MM.1S (cell line): ENCODE results near the gene ADCK2.
"Not testable (repeated sequence)": the region's sequence is repeated elsewhere in the genome, so short reads cannot be mapped to it uniquely, and the experiment has no call there.

Experiments
- DNase-seq: peaks from one replicate; pipeline ENCODE4 v3.0.0-alpha.2; 2015
- H2AFZ ChIP-seq: fragments of 300-600 bp; sonication (generic); 2 replicates; pipeline ENCODE4 v1.6.0; 2016; ENCODE audit warnings: antibody characterized with exemption, low read length
- H3F3A ChIP-seq: fragments of 300-600 bp; sonication (generic); 2 replicates; pipeline ENCODE4 v1.6.1; 2016; ENCODE audit warnings: mild to moderate bottlenecking, antibody characterized with exemption, low read length, moderate library complexity, mixed read lengths; ENCODE audit not compliant: insufficient read depth
- H3K27ac ChIP-seq: fragments of 300-600 bp; sonication (generic); 2 replicates; pipeline ENCODE4 v1.5.1; 2016; ENCODE audit warnings: mild to moderate bottlenecking, low read length
- H3K27me3 ChIP-seq: fragments of 300-600 bp; sonication (generic); replicated peaks from 2 replicates; pipeline ENCODE4 v1.6.0; 2016; ENCODE audit warnings: low read length; ENCODE audit not compliant: insufficient read depth
- H3K36me3 ChIP-seq: fragments of 300-600 bp; sonication (generic); replicated peaks from 2 replicates; pipeline ENCODE4 v1.6.1; 2016; ENCODE audit warnings: mild to moderate bottlenecking, low read length, mixed read lengths; ENCODE audit not compliant: insufficient read depth
- H3K4me1 ChIP-seq: fragments of 300-600 bp; sonication (generic); 2 replicates; pipeline ENCODE4 v1.6.1; 2016; ENCODE audit warnings: low read length, mixed read lengths
- H3K4me2 ChIP-seq: fragments of 300-600 bp; sonication (generic); 2 replicates; pipeline ENCODE4 v1.6.0; 2016; ENCODE audit warnings: low read depth, low read length
- H3K4me3 ChIP-seq: fragments of 300-600 bp; sonication (generic); 2 replicates; pipeline ENCODE4 v1.5.1; 2016; ENCODE audit warnings: low read length, mixed read lengths
- H3K79me2 ChIP-seq: fragments of 300-600 bp; sonication (generic); 2 replicates; pipeline ENCODE4 v1.6.1; 2016; ENCODE audit warnings: mixed run types, low read length, mixed read lengths
- H3K9ac ChIP-seq: fragments of 300-600 bp; sonication (generic); 2 replicates; pipeline ENCODE4 v1.6.1; 2016; ENCODE audit warnings: low read length, mixed read lengths
- H3K9me2 ChIP-seq: fragments of 300-600 bp; sonication (generic); replicated peaks from 2 replicates; pipeline ENCODE4 v1.6.1; 2016; ENCODE audit warnings: mild to moderate bottlenecking, low read length, mixed read lengths; ENCODE audit not compliant: insufficient read depth
- H3K9me3 ChIP-seq: fragments of 300-600 bp; sonication (generic); replicated peaks from 2 replicates; pipeline ENCODE4 v1.6.1; 2016; ENCODE audit warnings: mild to moderate bottlenecking, low read length, mixed read lengths; ENCODE audit not compliant: insufficient read depth
- H4K20me1 ChIP-seq: fragments of 300-600 bp; sonication (generic); 2 replicates; pipeline ENCODE4 v1.6.1; 2016; ENCODE audit warnings: mild to moderate bottlenecking, low read length, moderate library complexity, mixed read lengths; ENCODE audit not compliant: insufficient read depth
- EZH2 ChIP-seq: fragments of 300-600 bp; sonication (generic); optimal IDR thresholded peaks from 2 replicates; pipeline ENCODE3; 2017; ENCODE audit warnings: low read depth, mild to moderate bottlenecking, antibody characterized with exemption, low read length, mixed read lengths
- EZH2phosphoT487 ChIP-seq: fragments of 300-600 bp; sonication (generic); IDR thresholded peaks from 2 replicates; pipeline ENCODE4 v1.6.1; 2018; ENCODE audit warnings: antibody characterized with exemption, low read length
- TF ChIP-seq, protein P1 (sequence below): fragments of 300-600 bp; sonication (generic); IDR thresholded peaks from 2 replicates; pipeline ENCODE4 v1.5.1; 2016; ENCODE audit warnings: antibody characterized with exemption, low read length, mixed read lengths

The ADCK2 gene

DNA sequence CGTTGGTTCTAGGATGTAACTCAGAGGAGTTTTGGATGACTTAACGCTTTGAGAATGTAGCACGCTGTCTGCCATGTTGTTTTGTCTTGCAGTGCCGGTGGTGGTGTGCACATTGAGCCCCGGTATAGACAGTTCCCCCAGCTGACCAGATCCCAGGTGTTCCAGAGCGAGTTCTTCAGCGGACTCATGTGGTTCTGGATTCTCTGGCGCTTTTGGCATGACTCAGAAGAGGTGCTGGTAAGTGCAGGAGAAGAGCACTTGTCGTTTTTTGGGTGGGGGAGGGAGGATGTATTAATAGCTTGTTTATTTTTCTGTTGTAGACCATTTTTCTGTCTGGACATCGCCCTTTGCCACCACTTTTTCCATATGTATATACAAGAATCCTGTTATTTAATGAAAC lies 30.0 kb downstream of the ADCK2 start:
- Histone ChIP-seq H3K27ac (no peak overlapping the region), H3K9me2 (no peaks in the 10 kb centered on the region), H3K4me1 (peaks cover 4% of the 10 kb centered on the region; the same call in 1 of the 2 replicates), H3K4me2 (no peak overlapping the region), H3K36me3 (peaks cover 6% of the 10 kb centered on the region), H3F3A (no peaks in the 10 kb centered on the region), H3K79me2 (peaks cover 64% of the 10 kb centered on the region), H3K9ac (no peak overlapping the region), H3K27me3 (no peaks in the 10 kb centered on the region), H2AFZ (no peak overlapping the region), H3K9me3 (no peaks in the 10 kb centered on the region), H4K20me1 (no peaks in the 10 kb centered on the region; the same call in 1 of the 2 replicates), H3K4me3 (no peak overlapping the region)
- no peak for DNase-seq
- TF ChIP-seq, protein P1, sequence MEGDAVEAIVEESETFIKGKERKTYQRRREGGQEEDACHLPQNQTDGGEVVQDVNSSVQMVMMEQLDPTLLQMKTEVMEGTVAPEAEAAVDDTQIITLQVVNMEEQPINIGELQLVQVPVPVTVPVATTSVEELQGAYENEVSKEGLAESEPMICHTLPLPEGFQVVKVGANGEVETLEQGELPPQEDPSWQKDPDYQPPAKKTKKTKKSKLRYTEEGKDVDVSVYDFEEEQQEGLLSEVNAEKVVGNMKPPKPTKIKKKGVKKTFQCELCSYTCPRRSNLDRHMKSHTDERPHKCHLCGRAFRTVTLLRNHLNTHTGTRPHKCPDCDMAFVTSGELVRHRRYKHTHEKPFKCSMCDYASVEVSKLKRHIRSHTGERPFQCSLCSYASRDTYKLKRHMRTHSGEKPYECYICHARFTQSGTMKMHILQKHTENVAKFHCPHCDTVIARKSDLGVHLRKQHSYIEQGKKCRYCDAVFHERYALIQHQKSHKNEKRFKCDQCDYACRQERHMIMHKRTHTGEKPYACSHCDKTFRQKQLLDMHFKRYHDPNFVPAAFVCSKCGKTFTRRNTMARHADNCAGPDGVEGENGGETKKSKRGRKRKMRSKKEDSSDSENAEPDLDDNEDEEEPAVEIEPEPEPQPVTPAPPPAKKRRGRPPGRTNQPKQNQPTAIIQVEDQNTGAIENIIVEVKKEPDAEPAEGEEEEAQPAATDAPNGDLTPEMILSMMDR: no peak
- TF ChIP-seq EZH2phosphoT487: no peak

DNA sequence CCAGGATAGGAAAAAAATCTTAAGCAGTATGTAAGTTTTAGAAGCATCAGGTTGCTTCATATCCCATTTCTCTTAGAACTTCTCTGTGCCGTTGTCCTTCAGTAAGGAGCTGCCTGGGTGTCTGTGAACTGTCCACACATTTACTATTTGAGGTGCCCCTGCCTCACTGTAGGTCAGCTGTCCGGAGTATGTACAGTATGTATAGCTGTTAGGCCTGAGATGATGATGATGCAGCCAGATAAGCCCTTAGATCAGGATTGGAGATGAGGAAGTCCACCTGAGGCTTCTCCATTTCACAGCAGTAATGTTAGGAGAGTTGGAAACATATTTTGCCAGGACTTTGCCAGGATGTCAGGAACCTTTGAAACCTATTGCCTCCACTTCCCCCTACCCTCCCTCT lies 31.5 kb downstream of the ADCK2 start:
- Histone ChIP-seq H3K36me3 (peaks cover 6% of the 10 kb centered on the region), H3K79me2 (peaks cover 49% of the 10 kb centered on the region), H4K20me1 (no peaks in the 10 kb centered on the region; the same call in 1 of the 2 replicates), H3K27me3 (no peaks in the 10 kb centered on the region), H3K9ac (no peak overlapping the region), H3K4me2 (no peak overlapping the region), H3K4me1 (no peaks in the 10 kb centered on the region), H3K9me3 (no peaks in the 10 kb centered on the region), H3F3A (no peaks in the 10 kb centered on the region), H3K27ac (no peak overlapping the region), H3K9me2 (no peaks in the 10 kb centered on the region), H3K4me3 (no peak overlapping the region), H2AFZ (no peak overlapping the region)
- no peak for DNase-seq
- TF ChIP-seq EZH2phosphoT487: no peak
- TF ChIP-seq, protein P1: no peak
- TF ChIP-seq EZH2: no peak

DNA sequence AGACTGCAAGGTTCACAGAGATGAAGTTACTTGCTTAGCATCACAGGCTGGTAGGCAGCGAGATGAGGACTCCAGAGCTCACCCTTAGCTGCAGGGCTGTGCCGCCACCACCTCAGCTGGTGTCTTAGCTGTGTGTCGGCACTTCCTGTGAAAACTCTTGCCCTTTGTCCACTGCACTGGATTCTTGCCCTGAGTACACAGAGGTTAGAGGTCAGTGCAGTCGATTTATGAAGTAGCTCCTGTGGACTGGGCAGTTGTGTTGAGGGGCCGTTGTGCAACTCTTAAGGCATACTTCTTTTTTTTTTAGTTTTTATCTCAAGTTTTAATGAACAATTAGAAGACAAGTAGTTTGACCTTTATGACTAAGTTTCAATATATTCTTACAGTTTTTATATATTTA lies 34.4 kb downstream of the ADCK2 start:
- no peaks in the 10 kb centered on the region for H3K9me2 ChIP-seq
- no peaks in the 10 kb centered on the region for H3K4me1 ChIP-seq
- H3K4me2 ChIP-seq: no peak overlapping the region
- DNase-seq: no peak
- H2AFZ ChIP-seq: no peak overlapping the region
- H3F3A ChIP-seq: no peaks in the 10 kb centered on the region
- no peak overlapping the region for H3K27ac ChIP-seq
- no peaks in the 10 kb centered on the region for H3K27me3 ChIP-seq
- no peak overlapping the region for H3K9ac ChIP-seq
- no peak for TF ChIP-seq EZH2
- TF ChIP-seq, protein P1: no peak
- no peak for TF ChIP-seq EZH2phosphoT487
- H3K36me3 ChIP-seq: peaks cover 6% of the 10 kb centered on the region
- H3K79me2 ChIP-seq: peaks cover 20% of the 10 kb centered on the region
- no peak overlapping the region for H3K4me3 ChIP-seq
- no peaks in the 10 kb centered on the region for H3K9me3 ChIP-seq
- no peaks in the 10 kb centered on the region; the same call in 1 of the 2 replicates for H4K20me1 ChIP-seq

DNA sequence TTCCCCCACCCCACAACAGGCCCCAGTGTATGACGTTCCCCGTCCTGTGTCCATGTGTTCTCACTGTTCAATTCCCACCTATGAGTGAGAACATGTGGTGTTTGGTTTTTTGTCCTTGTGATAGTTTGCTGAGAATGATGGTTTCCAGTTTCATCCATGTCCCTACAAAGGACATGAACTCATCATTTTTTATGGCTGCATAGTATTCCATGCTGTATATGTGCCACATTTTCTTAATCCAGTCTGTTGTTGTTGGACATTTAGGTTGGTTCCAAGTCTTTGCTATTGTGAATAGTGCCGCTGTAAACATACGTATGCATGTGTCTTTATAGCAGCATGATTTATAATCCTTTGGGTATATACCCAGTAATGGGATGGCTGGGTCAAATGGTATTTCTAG lies 36.0 kb downstream of the ADCK2 start:
- H3K4me1 ChIP-seq, H3K27ac ChIP-seq, H3K36me3 ChIP-seq, H3K27me3 ChIP-seq, H3K9me3 ChIP-seq, H3K4me2 ChIP-seq, H3K4me3 ChIP-seq, H3K9ac ChIP-seq, H2AFZ ChIP-seq, DNase-seq, H3K79me2 ChIP-seq, H3F3A ChIP-seq, H4K20me1 ChIP-seq, H3K9me2 ChIP-seq: not testable (repeated sequence)

DNA sequence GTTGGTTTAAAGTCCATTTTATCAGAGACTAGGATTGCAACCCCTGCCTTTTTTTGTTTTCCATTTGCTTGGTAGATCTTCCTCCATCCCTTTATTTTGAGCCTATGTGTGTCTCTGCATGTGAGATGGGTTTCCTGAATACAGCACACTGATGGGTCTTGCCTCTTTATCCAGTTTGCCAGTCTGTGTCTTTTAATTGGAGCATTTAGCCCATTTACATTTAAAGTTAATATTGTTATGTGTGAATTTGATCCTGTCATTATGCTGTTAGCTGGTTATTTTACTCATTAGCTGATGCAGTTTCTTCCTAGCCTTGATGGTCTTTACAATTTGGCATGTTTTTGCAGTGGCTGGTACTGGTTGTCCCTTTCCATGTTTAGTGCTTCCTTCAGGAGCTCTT lies 39.6 kb downstream of the ADCK2 start:
- H3K4me1 ChIP-seq, H3K27me3 ChIP-seq, H3K9ac ChIP-seq, H3K27ac ChIP-seq, H3K4me3 ChIP-seq, H3K9me3 ChIP-seq, H3F3A ChIP-seq, H3K9me2 ChIP-seq, H3K4me2 ChIP-seq, H2AFZ ChIP-seq, H3K36me3 ChIP-seq, H4K20me1 ChIP-seq, DNase-seq, H3K79me2 ChIP-seq: not testable (repeated sequence)
